Endothelial cell of umbilical vein (primary cell): ENCODE data around the gene CEP20. TPM values are rescaled to one million over a fixed set of nuclear protein-coding genes. Genes with fewer than 3 reads are reported as not detected.

Experiments
- BruUV-seq: library from RNA; stranded (reverse); fragments of 400-500 nt; replicated peaks from 2 replicates; lab custom pipeline; 2021; lab: Mats Ljungman, UMichigan
- CTCF ChIA-PET: fragments of 300-600, 350-600 bp; sonication (Branson Sonifier 250); formaldehyde crosslinking; loops from one replicate; lab custom pipeline; 2021; ENCODE audit warnings: antibody characterized with exemption, inconsistent platforms; lab: Charles Lee
- POLR2A ChIA-PET: fragments of 300-600, 350-600 bp; sonication (Branson Sonifier 250); formaldehyde crosslinking; loops from one replicate; lab custom pipeline; 2021; ENCODE audit warnings: antibody characterized with exemption, inconsistent platforms; lab: Charles Lee
- DNase-seq: peaks from one replicate; pipeline ENCODE4 v3.0.0-alpha.2; 2011; ENCODE audit warnings: low read depth, low spot score
- FAIRE-seq: peaks from 2 replicates; lab custom pipeline; 2011; peaks lifted over from hg19 to GRCh38; lab: Jason Lieb, UNC
- H2AFZ ChIP-seq: 2 replicates; pipeline ENCODE4 v1.6.0; 2012; ENCODE audit warnings: low read depth, low read length, control low read depth, inconsistent platforms
- H3K27ac ChIP-seq: 2 replicates; pipeline ENCODE4 v1.5.1; 2011; ENCODE audit warnings: low read depth, mild to moderate bottlenecking, control low read depth, low read length, moderate library complexity; ENCODE audit not compliant: insufficient read depth
- H3K27me3 ChIP-seq, 2 experiments: 2 replicates each; pipeline versions ENCODE4 v1.6.0 to v1.6.1; 2011; ENCODE audit warnings: low read length in 2 of 2, mixed read lengths in 1 of 2; ENCODE audit not compliant: control insufficient read depth in 2 of 2, insufficient read depth in 2 of 2
- H3K36me3 ChIP-seq, 2 experiments: 2 replicates in 1 of 2; 3 replicates in 1 of 2; pipeline ENCODE4 v1.5.1; 2011; ENCODE audit warnings: low read length in 2 of 2, mild to moderate bottlenecking in 1 of 2, moderate library complexity in 1 of 2; ENCODE audit not compliant: control insufficient read depth in 2 of 2, insufficient read depth in 2 of 2; ENCODE audit errors: extremely low read depth in 1 of 2
- H3K4me1 ChIP-seq: 3 replicates; pipeline ENCODE4 v1.5.1; 2011; ENCODE audit warnings: mild to moderate bottlenecking, low read length; ENCODE audit not compliant: control insufficient read depth, insufficient read depth; ENCODE audit errors: extremely low read depth
- H3K4me2 ChIP-seq: 2 replicates; pipeline ENCODE4 v1.6.1; 2011; ENCODE audit warnings: low read length, control low read depth, mixed read lengths; ENCODE audit not compliant: insufficient read depth
- H3K4me3 ChIP-seq, 3 experiments: fragments of 200-600 bp in 1 of 3; sonication (generic), shearing (Covaris generic) in 1 of 3; replicated peaks in 1 of 3; 2 replicates each; pipeline ENCODE4 v1.5.1; 2011 to 2016; ENCODE audit warnings: control low read depth in 3 of 3, low read length in 3 of 3, mild to moderate bottlenecking in 2 of 3, inconsistent platforms in 1 of 3, low read depth in 1 of 3, moderate library complexity in 1 of 3; ENCODE audit not compliant: insufficient read depth in 1 of 3
- H3K79me2 ChIP-seq: 2 replicates; pipeline ENCODE4 v1.6.0; 2012; ENCODE audit warnings: low read length, inconsistent platforms; ENCODE audit not compliant: control insufficient read depth, insufficient read depth
- H3K9ac ChIP-seq: replicated peaks from 2 replicates; pipeline ENCODE3; 2011; ENCODE audit warnings: low read length, control low read depth; ENCODE audit not compliant: insufficient read depth; ENCODE audit errors: extremely low read depth
- H3K9me1 ChIP-seq: replicated peaks from 3 replicates; pipeline ENCODE4 v1.6.0; 2011; ENCODE audit warnings: mild to moderate bottlenecking, low read length; ENCODE audit not compliant: control insufficient read depth, insufficient read depth; ENCODE audit errors: extremely low read depth
- H3K9me3 ChIP-seq: replicated peaks from 2 replicates; pipeline ENCODE4 v1.5.1; 2012; ENCODE audit warnings: low read length, inconsistent platforms; ENCODE audit not compliant: control insufficient read depth, insufficient read depth
- H4K20me1 ChIP-seq: replicated peaks from 2 replicates; pipeline ENCODE3; 2011; ENCODE audit warnings: mild to moderate bottlenecking, low read length; ENCODE audit not compliant: control insufficient read depth, insufficient read depth; ENCODE audit errors: extremely low read depth
- CTCF ChIP-seq, 2 donors: IDR thresholded peaks; 1 replicate in 1 of 2; 2 replicates in 1 of 2; pipeline ENCODE4 v1.5.1; 2011; ENCODE audit warnings: low read length in 2 of 2, mild to moderate bottlenecking in 2 of 2, moderate library complexity in 2 of 2, control low read depth in 1 of 2, inconsistent platforms in 1 of 2, low read depth in 1 of 2; ENCODE audit not compliant: insufficient read depth in 1 of 2; ENCODE audit errors: extremely low read depth in 1 of 2
- EZH2 ChIP-seq: IDR thresholded peaks from 2 replicates; pipeline ENCODE4 v1.6.1; 2012; ENCODE audit warnings: borderline replicate concordance, low read depth, mild to moderate bottlenecking, moderate library complexity, low read length, inconsistent platforms; ENCODE audit not compliant: severe bottlenecking
- FOS ChIP-seq: IDR thresholded peaks from 2 replicates; pipeline ENCODE4 v1.6.1; 2011; ENCODE audit warnings: mild to moderate bottlenecking, low read length, moderate library complexity, borderline replicate concordance; ENCODE audit not compliant: insufficient read depth
- GATA2 ChIP-seq: IDR thresholded peaks from 2 replicates; pipeline ENCODE4 v1.7.0; 2011; ENCODE audit warnings: low read depth, mild to moderate bottlenecking, moderate library complexity, mixed read lengths, low read length; ENCODE audit not compliant: insufficient read length, insufficient read depth
- JUN ChIP-seq: IDR thresholded peaks from 2 replicates; pipeline ENCODE4 v1.6.1; 2011; ENCODE audit warnings: borderline replicate concordance, low read depth; ENCODE audit not compliant: insufficient read length, insufficient read depth
- MAX ChIP-seq: IDR thresholded peaks from 2 replicates; pipeline ENCODE4 v1.6.1; 2011; ENCODE audit not compliant: insufficient read depth, insufficient read length
- MYC ChIP-seq: IDR thresholded peaks from one replicate; pipeline ENCODE4 v1.6.1; 2011; ENCODE audit warnings: mild to moderate bottlenecking, low read depth, low read length
- POLR2A ChIP-seq: IDR thresholded peaks from 2 replicates; pipeline ENCODE4 v1.6.1; 2012; ENCODE audit warnings: low read depth, mild to moderate bottlenecking, control low read depth, low read length
- POLR2AphosphoS5 ChIP-seq: IDR thresholded peaks from 2 replicates; pipeline ENCODE4 v1.6.1; 2012; ENCODE audit warnings: low read depth, mild to moderate bottlenecking, control low read depth, low read length, moderate library complexity; ENCODE audit not compliant: insufficient read depth
- dilution Hi-C: fragments of 300-500 bp; cut with MboI; formaldehyde crosslinking; loops from one replicate; pipeline ENCODE4 v1.15.0; 2019; ENCODE audit warnings: low sequenced_read_pairs; ENCODE audit not compliant: extremely low pct_ligation_motif_present
- intact Hi-C: fragments of 100-400 bp; cut with micrococcal nuclease; formaldehyde crosslinking; loops from one replicate; pipeline ENCODE4 v1.10.0; 2022
- polyA plus RNA-seq, 4 experiments: library from polyadenylated mRNA; depleted of rRNA in 3 of 4; stranded (reverse) in 3 of 4; unstranded in 1 of 4; fragments of >200 nt; gene quantifications; 2 replicates each; pipeline versions ENCODE4 v1.2.1 to v1.2.3, GENCODE V29; 2011 to 2012; ENCODE audit warnings: missing spikeins in 1 of 4
- total RNA-seq: library from RNA; stranded (reverse); gene quantifications from 2 replicates; pipeline ENCODE4 v1.2.3, GENCODE V29; 2021

CEP20 gene
- total and polyA plus RNA-seq, 2 donors (not counting 3 experiments of a cell fraction or from before 2014, with no cell fraction given), result 9.5 to 28.0 TPM

GRCh38 chr16:15916323-15916722, 27.9 kb upstream of the CEP20 start:
- no peaks in the 10 kb centered on the region for H4K20me1 ChIP-seq
- no peaks in the 10 kb centered on the region for H3K9me1 ChIP-seq
- H3K9ac ChIP-seq, result no peak overlapping the region
- H3K4me2 ChIP-seq, result no peak overlapping the region
- POLR2A ChIA-PET, result no interaction called here
- DNase-seq (no peak), FAIRE-seq (no peak)
- CTCF ChIA-PET, result no interaction called here
- no peaks in the 10 kb centered on the region for H3K4me1 ChIP-seq
- H3K27me3 ChIP-seq, result peaks cover 0 to 2% of the 10 kb centered on the region in 2 experiments
- H3K4me3 ChIP-seq, result no peak overlapping the region
- no peaks in the 10 kb centered on the region for H3K79me2 ChIP-seq
- no peak for TF ChIP-seq JUN
- no peak for TF ChIP-seq MYC
- H3K27ac ChIP-seq, result no peak overlapping the region
- dilution Hi-C loops (no loop called here), intact Hi-C loops (no loop called here)
- no TSS peak for BruUV-seq
- H3K9me3 ChIP-seq, result no peaks in the 10 kb centered on the region
- H3K36me3 ChIP-seq, result no peaks in the 10 kb centered on the region
- H2AFZ ChIP-seq, result no peak overlapping the region

GRCh38 chr16:15915555-15916081, 27.2 kb upstream of the CEP20 start:
- Histone ChIP-seq H3K9me1 (no peaks in the 10 kb centered on the region), H3K9ac (no peak overlapping the region), H3K4me3 (no peak overlapping the region), H3K9me3 (no peaks in the 10 kb centered on the region), H3K27me3 (peaks cover 0 to 2% of the 10 kb centered on the region in 2 experiments), H4K20me1 (no peaks in the 10 kb centered on the region), H3K4me2 (no peak overlapping the region), H3K36me3 (no peaks in the 10 kb centered on the region), H3K27ac (no peak overlapping the region), H3K79me2 (no peaks in the 10 kb centered on the region), H2AFZ (no peak overlapping the region), H3K4me1 (no peaks in the 10 kb centered on the region)
- no peak for DNase-seq
- no TSS peak for BruUV-seq
- intact Hi-C loops, result no loop called here
- POLR2A ChIA-PET, result no interaction called here
- dilution Hi-C loops, result no loop called here
- FAIRE-seq, result no peak
- TF ChIP-seq GATA2 (no peak), CTCF (IDR thresholded peaks at IDR 0.05; ENCODE audit: extremely low read depth in 1 of 2, insufficient read depth in 1 of 2, low read depth in 1 of 2, low read length in 2 of 2) (no peak), POLR2A (no peak), FOS (no peak), POLR2AphosphoS5 (no peak), MAX (no peak), EZH2 (no peak), JUN (no peak), MYC (no peak)
- CTCF ChIA-PET, result no interaction called here
